A549 (cell line): ENCODE measurements around the gene TTC28. TPM values are rescaled to one million over a fixed set of nuclear protein-coding genes. Genes with fewer than 3 reads are reported as not detected.
"Not testable (repeated sequence)": the region's sequence is repeated elsewhere in the genome, so short reads cannot be mapped to it uniquely, and the experiment has no call there.

ENCODE experiments used
- ATAC-seq, 2 experiments: fragments of 200-7000 bp in 1 of 2; fragments of >200 bp in 1 of 2; cut with Nextera tagmentation in 1 of 2; cut with Tn5 transposase in 1 of 2; 3 replicates each; pipeline versions ENCODE4 v1.8.0 to v1.9.1; 2018 to 2020; ENCODE audit warnings: mild to moderate bottlenecking in 1 of 2, moderate library complexity in 1 of 2
- CTCF ChIA-PET: fragments of 300-600 bp; sonication (Branson Sonifier 250); formaldehyde crosslinking; extraction: SDS; loops from one replicate; lab custom pipeline; 2021; ENCODE audit warnings: antibody characterized with exemption, inconsistent platforms; lab: Yijun Ruan, JAX
- POLR2A ChIA-PET: fragments of 350-600 bp; formaldehyde crosslinking; extraction: SDS; loops from one replicate; lab custom pipeline; 2021; ENCODE audit warnings: antibody characterized with exemption, inconsistent platforms; lab: Yijun Ruan, JAX
- DNase-seq, 2 experiments: peaks; one replicate each; pipeline versions ENCODE4 v3.0.0 to v3.0.0-alpha.2; 2011 to 2016; ENCODE audit warnings: low read depth in 1 of 2, low spot score in 1 of 2
- FAIRE-seq: peaks from 2 replicates; lab custom pipeline; 2011; peaks lifted over from hg19 to GRCh38; lab: Jason Lieb, UNC
- H3K27ac ChIP-seq, 2 experiments: fragments of >200 bp; sonication (Bioruptor Twin); formaldehyde crosslinking; 3 replicates each; pipeline ENCODE4 v1.5.1; 2016 to 2017
- H3K4me1 ChIP-seq: fragments of >200 bp; sonication (Bioruptor Twin); formaldehyde crosslinking; 3 replicates; pipeline ENCODE4 v1.6.1; 2016
- H3K4me2 ChIP-seq: fragments of >200 bp; sonication (Bioruptor Twin); formaldehyde crosslinking; 3 replicates; pipeline ENCODE4 v1.6.1; 2016
- H3K4me3 ChIP-seq: fragments of >200 bp; sonication (Bioruptor Twin); formaldehyde crosslinking; 3 replicates; pipeline ENCODE4 v1.5.1; 2016
- H3K9me3 ChIP-seq: fragments of >200 bp; sonication (Bioruptor Twin); formaldehyde crosslinking; 3 replicates; pipeline ENCODE4 v1.6.1; 2016
- CBX8 ChIP-seq: fragments of 200-600 bp; sonication (generic); IDR thresholded peaks from 2 replicates; pipeline ENCODE4 v1.6.1; 2016
- FOSL2 ChIP-seq, 2 experiments: fragments of 450-650 bp in 1 of 2; fragments of >200 bp in 1 of 2; sonication (Bioruptor Twin) in 1 of 2; formaldehyde crosslinking; IDR thresholded peaks; 2 replicates each; pipeline versions ENCODE4 v1.5.0 to v1.6.1; 2016 to 2020; ENCODE audit warnings: mild to moderate bottlenecking in 1 of 2, moderate library complexity in 1 of 2
- HOXA7 ChIP-seq: fragments of 250-450 bp; sonication (Bioruptor Pico); IDR thresholded peaks from 2 replicates; pipeline ENCODE4 v1.5.0; 2020; ENCODE audit warnings: mild to moderate bottlenecking, moderate library complexity
- HOXB13 ChIP-seq: fragments of 250-450 bp; sonication (Bioruptor Pico); IDR thresholded peaks from 2 replicates; pipeline ENCODE4 v1.5.0; 2020; ENCODE audit warnings: low read depth, mild to moderate bottlenecking, moderate library complexity
- HOXB5 ChIP-seq: fragments of 250-450 bp; sonication (Bioruptor Pico); IDR thresholded peaks from 2 replicates; pipeline ENCODE4 v1.5.0; 2020; ENCODE audit warnings: mild to moderate bottlenecking, moderate library complexity
- JUN ChIP-seq, 2 experiments: fragments of >200 bp; sonication (Bioruptor Twin); formaldehyde crosslinking; IDR thresholded peaks; 2 replicates in 1 of 2; 3 replicates in 1 of 2; pipeline ENCODE4 v1.6.1; 2016 to 2017
- JUNB ChIP-seq: fragments of >200 bp; sonication (Bioruptor Twin); formaldehyde crosslinking; IDR thresholded peaks from 2 replicates; pipeline ENCODE4 v1.6.1; 2016
- NFE2L2 ChIP-seq: fragments of 150-350 bp; conservative IDR thresholded peaks from 2 replicates; pipeline ENCODE4 v1.6.1; 2014; ENCODE audit warnings: low read length
- NR3C1 ChIP-seq: fragments of >200 bp; sonication (Bioruptor Twin); formaldehyde crosslinking; IDR thresholded peaks from 3 replicates; pipeline ENCODE4 v1.6.1; 2017
- RARB ChIP-seq: fragments of 250-450 bp; sonication (Bioruptor Pico); IDR thresholded peaks from 2 replicates; pipeline ENCODE4 v1.8.0; 2021; ENCODE audit warnings: mild to moderate bottlenecking, moderate library complexity
- SREBF2 ChIP-seq: fragments of 450-650 bp; IDR thresholded peaks from 2 replicates; pipeline ENCODE4 v1.6.1; 2014; ENCODE audit warnings: mild to moderate bottlenecking, moderate library complexity
- ZFP36 ChIP-seq: fragments of 450-650 bp; IDR thresholded peaks from 2 replicates; pipeline ENCODE4 v1.6.1; 2014; ENCODE audit warnings: borderline replicate concordance; ENCODE audit not compliant: partially characterized antibody
- ZNF302 ChIP-seq: fragments of 250-450 bp; sonication (Bioruptor Pico); IDR thresholded peaks from 2 replicates; pipeline ENCODE4 v1.9.0; 2021; ENCODE audit warnings: inconsistent platforms, mild to moderate bottlenecking, moderate library complexity
- ZSCAN20 ChIP-seq: fragments of 250-450 bp; sonication (Bioruptor Pico); IDR thresholded peaks from 2 replicates; pipeline ENCODE4 v1.8.0; 2022; ENCODE audit warnings: mild to moderate bottlenecking, moderate library complexity
- WGBS: methylation state at CpG from one replicate; pipeline ENCODE4 v1.1.6; 2017; ENCODE audit errors: missing lambda C conversion rate; 5-methylcytosine and 5-hydroxymethylcytosine counted together
- polyA plus RNA-seq, 4 experiments: library from polyadenylated mRNA; depleted of rRNA in 3 of 4; stranded (reverse); fragments of >200 nt; fragmentation: RNase III in 1 of 4; extraction: RNeasy Plus Mini Kit Qiagen cat#74134 plus additional on column Dnase treatment in 1 of 4; gene quantifications; 2 replicates in 3 of 4; 3 replicates in 1 of 4; pipeline ENCODE4 v1.2.3, GENCODE V29; 2011 to 2017
- TF ChIP-seq, protein P1 (sequence below): fragments of 250-450 bp; sonication (Bioruptor Pico); IDR thresholded peaks from 2 replicates; pipeline ENCODE4 v1.5.0; 2020; ENCODE audit warnings: low read depth, mild to moderate bottlenecking, moderate library complexity
- TF ChIP-seq, protein P2 (sequence below): fragments of >200 bp; sonication (Bioruptor Twin); formaldehyde crosslinking; IDR thresholded peaks from 2 replicates; pipeline ENCODE4 v1.6.1; 2016
- TF ChIP-seq, protein P3 (sequence below): IDR thresholded peaks from 2 replicates; pipeline ENCODE4 v1.6.1; 2012
- TF ChIP-seq, protein P4 (sequence below): fragments of 250-450 bp; sonication (Bioruptor Pico); IDR thresholded peaks from 2 replicates; pipeline ENCODE4 v1.5.0; 2021; ENCODE audit warnings: mild to moderate bottlenecking, moderate library complexity, borderline replicate concordance

Gene TTC28
- polyA plus RNA-seq, 2 of the 4 experiments (the other 2 are of a cell fraction): 2.6 to 3.8 TPM

DNA sequence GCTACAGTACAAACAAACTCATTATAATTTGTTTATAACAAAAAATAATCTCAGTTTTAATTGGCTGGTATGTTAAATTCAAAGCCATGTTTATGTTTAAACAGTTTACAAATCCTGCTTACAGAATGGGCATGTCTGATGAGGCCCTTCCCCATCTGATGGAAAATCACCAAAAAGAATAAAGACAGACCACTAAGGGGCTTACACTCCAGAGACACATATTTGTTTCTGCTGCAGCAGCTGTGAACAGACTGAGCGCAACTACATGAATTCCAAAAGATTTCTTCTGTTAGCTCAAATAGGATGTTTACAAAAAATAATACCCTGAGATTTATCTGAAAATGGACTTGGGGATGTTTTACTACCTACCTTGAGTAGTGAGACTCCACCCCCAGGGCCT lies 585.9 kb downstream of the TTC28 start:
- H3K4me2 ChIP-seq: no peak overlapping the region
- CTCF ChIA-PET: interaction anchor here (0.8 to 0.9 kb wide), 2 partner anchors 35 to 804 kb away, joined by 3 read pairs; no protein-coding TSS in a partner anchor
- H3K27ac ChIP-seq: no peak overlapping the region
- DNase-seq (no peak), FAIRE-seq (no peak), ATAC-seq (no peak)
- WGBS: 96% methylated on average over 1 of the region's 1 CpG
- POLR2A ChIA-PET: no interaction called here
- H3K4me1 ChIP-seq: no peaks in the 10 kb centered on the region
- H3K4me3 ChIP-seq: no peak overlapping the region
- TF ChIP-seq HOXB5 (CRISPR knock-in tag) (no peak), NFE2L2 (no peak), ZFP36 (no peak), NR3C1 (no peak), JUN (IDR thresholded peaks at IDR 0.05) (no peak), ZSCAN20 (CRISPR knock-in tag) (no peak), RARB (CRISPR knock-in tag) (no peak), JUNB (no peak), FOSL2 (IDR thresholded peaks at IDR 0.05) (no peak), FOSL2 (CRISPR knock-in tag; IDR thresholded peaks at IDR 0.05) (no peak), HOXB13 (CRISPR knock-in tag) (no peak), CBX8 (no peak), SREBF2 (no peak), ZNF302 (CRISPR knock-in tag) (no peak)
- TF ChIP-seq, protein P1, sequence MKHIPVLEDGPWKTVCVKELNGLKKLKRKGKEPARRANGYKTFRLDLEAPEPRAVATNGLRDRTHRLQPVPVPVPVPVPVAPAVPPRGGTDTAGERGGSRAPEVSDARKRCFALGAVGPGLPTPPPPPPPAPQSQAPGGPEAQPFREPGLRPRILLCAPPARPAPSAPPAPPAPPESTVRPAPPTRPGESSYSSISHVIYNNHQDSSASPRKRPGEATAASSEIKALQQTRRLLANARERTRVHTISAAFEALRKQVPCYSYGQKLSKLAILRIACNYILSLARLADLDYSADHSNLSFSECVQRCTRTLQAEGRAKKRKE (CRISPR knock-in tag): no peak
- TF ChIP-seq, protein P2, sequence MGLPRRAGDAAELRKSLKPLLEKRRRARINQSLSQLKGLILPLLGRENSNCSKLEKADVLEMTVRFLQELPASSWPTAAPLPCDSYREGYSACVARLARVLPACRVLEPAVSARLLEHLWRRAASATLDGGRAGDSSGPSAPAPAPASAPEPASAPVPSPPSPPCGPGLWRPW: no peak
- TF ChIP-seq, protein P3, sequence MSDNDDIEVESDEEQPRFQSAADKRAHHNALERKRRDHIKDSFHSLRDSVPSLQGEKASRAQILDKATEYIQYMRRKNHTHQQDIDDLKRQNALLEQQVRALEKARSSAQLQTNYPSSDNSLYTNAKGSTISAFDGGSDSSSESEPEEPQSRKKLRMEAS: no peak
- no peaks in the 10 kb centered on the region for H3K9me3 ChIP-seq

DNA sequence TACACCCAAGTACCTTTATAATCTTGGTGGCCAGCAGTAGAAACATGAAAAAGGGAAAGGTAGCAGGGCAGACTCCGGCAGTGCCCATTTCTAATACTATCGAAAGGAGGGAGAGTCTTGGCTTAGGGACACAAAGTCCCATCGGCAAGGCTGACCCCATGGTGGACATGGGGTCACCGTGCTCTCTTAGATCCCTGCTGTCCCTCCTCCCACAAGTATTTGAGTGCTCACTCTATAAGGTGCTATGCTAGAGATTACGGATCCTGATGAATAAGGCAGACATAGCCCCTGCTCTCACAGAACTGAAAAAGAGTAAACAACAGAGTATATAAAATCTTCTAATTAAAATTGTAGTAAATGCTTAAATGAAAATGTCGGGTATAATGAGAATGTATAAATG lies 588.2 kb downstream of the TTC28 start:
- FAIRE-seq (no peak), DNase-seq (no peak), ATAC-seq (no peak)
- Histone ChIP-seq H3K9me3 (no peaks in the 10 kb centered on the region), H3K4me2 (no peak overlapping the region), H3K4me1 (no peaks in the 10 kb centered on the region), H3K27ac (no peak overlapping the region)
- 82% methylated on average over 6 of the region's 6 CpGs for WGBS
- no peak for TF ChIP-seq HOXA7 (CRISPR knock-in tag)
- TF ChIP-seq JUN (IDR thresholded peaks at IDR 0.05): no peak
- TF ChIP-seq, protein P4, sequence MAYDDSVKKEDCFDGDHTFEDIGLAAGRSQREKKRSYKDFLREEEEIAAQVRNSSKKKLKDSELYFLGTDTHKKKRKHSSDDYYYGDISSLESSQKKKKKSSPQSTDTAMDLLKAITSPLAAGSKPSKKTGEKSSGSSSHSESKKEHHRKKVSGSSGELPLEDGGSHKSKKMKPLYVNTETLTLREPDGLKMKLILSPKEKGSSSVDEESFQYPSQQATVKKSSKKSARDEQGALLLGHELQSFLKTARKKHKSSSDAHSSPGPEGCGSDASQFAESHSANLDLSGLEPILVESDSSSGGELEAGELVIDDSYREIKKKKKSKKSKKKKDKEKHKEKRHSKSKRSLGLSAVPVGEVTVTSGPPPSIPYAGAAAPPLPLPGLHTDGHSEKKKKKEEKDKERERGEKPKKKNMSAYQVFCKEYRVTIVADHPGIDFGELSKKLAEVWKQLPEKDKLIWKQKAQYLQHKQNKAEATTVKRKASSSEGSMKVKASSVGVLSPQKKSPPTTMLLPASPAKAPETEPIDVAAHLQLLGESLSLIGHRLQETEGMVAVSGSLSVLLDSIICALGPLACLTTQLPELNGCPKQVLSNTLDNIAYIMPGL: no peak
- TF ChIP-seq, protein P3: no peak
- TF ChIP-seq, all 56 proteins: peak for 0
- POLR2A ChIA-PET: no interaction called here
- CTCF ChIA-PET: interaction anchor here (2.1 kb wide), 1 partner anchor 53 kb away, joined by 4 read pairs; no protein-coding TSS in a partner anchor
- no peak overlapping the region for H3K4me3 ChIP-seq

DNA sequence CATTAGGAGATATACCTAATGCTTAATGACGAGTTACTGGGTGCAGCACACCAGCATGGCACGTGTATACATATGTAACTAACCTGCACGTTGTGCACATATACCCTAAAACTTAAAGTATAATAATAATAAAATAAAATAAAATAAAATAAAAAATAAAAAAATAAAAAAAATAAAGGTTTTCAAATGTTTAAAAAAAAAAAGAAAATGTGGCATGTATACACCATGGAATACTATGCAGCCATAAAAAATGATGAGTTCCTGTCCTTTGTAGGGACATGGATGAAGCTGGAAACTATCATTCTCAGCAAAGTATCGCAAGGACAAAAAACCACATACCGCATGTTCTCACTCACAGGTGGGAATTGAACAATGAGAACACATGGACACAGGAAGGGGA lies 590.1 kb downstream of the TTC28 start:
- H3K9me3 ChIP-seq, H3K27ac ChIP-seq, FAIRE-seq, H3K4me2 ChIP-seq, ATAC-seq, H3K4me1 ChIP-seq, POLR2A ChIA-PET, CTCF ChIA-PET, H3K4me3 ChIP-seq, DNase-seq: not testable (repeated sequence)
- WGBS: 75% methylated on average over 5 of the region's 5 CpGs
